Fibroblast of lung (primary cell): Measurements from ENCODE around the gene NUDT14. TPM values are rescaled to one million over a fixed set of nuclear protein-coding genes. Genes with fewer than 3 reads are reported as not detected.

ENCODE experiments used
- DNase-seq, 2 donors: peaks; one replicate each; pipeline versions ENCODE4 v3.0.0 to v3.0.0-alpha.2; 2010; ENCODE audit warnings: low read depth in 2 of 2
- H2AFZ ChIP-seq: 2 replicates; pipeline ENCODE4 v1.5.1; 2012; ENCODE audit warnings: low read length, control low read depth, inconsistent platforms
- H3K27ac ChIP-seq: 2 replicates; pipeline ENCODE4 v1.5.1; 2011; ENCODE audit warnings: low read length, control low read depth; ENCODE audit not compliant: insufficient read depth
- H3K27me3 ChIP-seq: 2 replicates; pipeline ENCODE4 v1.5.1; 2011; ENCODE audit warnings: mild to moderate bottlenecking, low read length; ENCODE audit not compliant: control insufficient read depth, insufficient read depth
- H3K36me3 ChIP-seq: 2 replicates; pipeline ENCODE4 v1.5.1; 2011; ENCODE audit warnings: low read length; ENCODE audit not compliant: control insufficient read depth, insufficient read depth
- H3K4me1 ChIP-seq: 2 replicates; pipeline ENCODE4 v1.5.1; 2011; ENCODE audit warnings: low read length; ENCODE audit not compliant: control insufficient read depth, insufficient read depth; ENCODE audit errors: extremely low read depth
- H3K4me2 ChIP-seq: 2 replicates; pipeline ENCODE4 v1.5.1; 2011; ENCODE audit warnings: low read length, control low read depth; ENCODE audit not compliant: insufficient read depth; ENCODE audit errors: extremely low read depth
- H3K4me3 ChIP-seq, 4 experiments: fragments of 200-600 bp in 1 of 4; sonication (generic) in 1 of 4; replicated peaks in 1 of 4; 2 replicates each; pipeline ENCODE4 v1.5.1; 2011 to 2016; ENCODE audit warnings: low read length in 4 of 4, low read depth in 3 of 4, mild to moderate bottlenecking in 3 of 4, control low read depth in 2 of 4, inconsistent platforms in 1 of 4, mixed read lengths in 1 of 4; ENCODE audit not compliant: insufficient read depth in 1 of 4; ENCODE audit errors: control extremely low read depth in 1 of 4
- H3K79me2 ChIP-seq: 2 replicates; pipeline ENCODE4 v1.5.1; 2012; ENCODE audit warnings: mild to moderate bottlenecking, low read length, inconsistent platforms; ENCODE audit not compliant: control insufficient read depth, insufficient read depth
- H3K9ac ChIP-seq: 2 replicates; pipeline ENCODE4 v1.5.1; 2011; ENCODE audit warnings: mild to moderate bottlenecking, low read length, control low read depth; ENCODE audit not compliant: insufficient read depth
- H3K9me3 ChIP-seq: 2 replicates; pipeline ENCODE4 v1.5.1; 2012; ENCODE audit warnings: low read depth, low read length; ENCODE audit not compliant: control insufficient read depth, insufficient read depth
- H4K20me1 ChIP-seq: 2 replicates; pipeline ENCODE4 v1.5.1; 2011; ENCODE audit warnings: low read length; ENCODE audit not compliant: control insufficient read depth, insufficient read depth; ENCODE audit errors: extremely low read depth
- CTCF ChIP-seq, 2 donors: IDR thresholded peaks in 1 of 2; conservative IDR thresholded peaks in 1 of 2; 1 replicate in 1 of 2; 2 replicates in 1 of 2; pipeline ENCODE4 v1.5.1; 2011 to 2012; ENCODE audit warnings: low read length in 2 of 2, control low read depth in 1 of 2, inconsistent platforms in 1 of 2, low read depth in 1 of 2, mild to moderate bottlenecking in 1 of 2
- EZH2 ChIP-seq: IDR thresholded peaks from 2 replicates; pipeline ENCODE4 v1.5.1; 2012; ENCODE audit warnings: low read length, control low read depth, mild to moderate bottlenecking; ENCODE audit errors: missing control alignments
- polyA plus RNA-seq, 2 donors: library from polyadenylated mRNA; depleted of rRNA in 1 of 2; stranded (reverse) in 1 of 2; unstranded in 1 of 2; fragments of >200 nt; gene quantifications; 2 replicates each; pipeline ENCODE4 v1.2.1, GENCODE V29; 2011 to 2012; ENCODE audit warnings: missing spikeins in 1 of 2
- total RNA-seq: library from RNA; depleted of rRNA; stranded (reverse); fragments of >200 nt; gene quantifications from 2 replicates; pipeline ENCODE4 v1.2.1, GENCODE V29; 2014

NUDT14 gene
- total and polyA plus RNA-seq, 2 donors (not counting 1 experiment from before 2014, with no cell fraction given), result 6.7 to 14.2 TPM

- no peak for DNase-seq
- Histone ChIP-seq H3K4me2 (no peak overlapping the region), H3K36me3 (no peaks in the 10 kb centered on the region), H2AFZ (no peak overlapping the region), H3K27me3 (no peaks in the 10 kb centered on the region), H3K9ac (no peak overlapping the region), H3K27ac (no peak overlapping the region), H3K4me3 (peak overlapping the region in 1 of 4 experiments; percentile 28), H3K9me3 (no peaks in the 10 kb centered on the region), H3K79me2 (no peaks in the 10 kb centered on the region), H3K4me1 (no peaks in the 10 kb centered on the region), H4K20me1 (no peaks in the 10 kb centered on the region)
- no peak for TF ChIP-seq EZH2
These were observed 610 bp upstream of the NUDT14 start for GRCh38 chr14:105181549-105182295.

- no peaks in the 10 kb centered on the region for H3K4me1 ChIP-seq
- no peak for DNase-seq
- H3K27me3 ChIP-seq, result no peaks in the 10 kb centered on the region
- H3K36me3 ChIP-seq, result no peaks in the 10 kb centered on the region
- no peak overlapping the region for H3K9ac ChIP-seq
- H3K79me2 ChIP-seq, result no peaks in the 10 kb centered on the region
- no peak overlapping the region for H3K4me3 ChIP-seq
- no peaks in the 10 kb centered on the region for H3K9me3 ChIP-seq
- no peaks in the 10 kb centered on the region for H4K20me1 ChIP-seq
- TF ChIP-seq CTCF (conservative IDR thresholded peaks at IDR 0.05 in 1 of 2, IDR thresholded peaks at IDR 0.05 in 1 of 2; ENCODE audit: low read depth in 1 of 2, low read length in 2 of 2) (no peak), EZH2 (no peak)
- no peak overlapping the region for H3K27ac ChIP-seq
- H3K4me2 ChIP-seq, result no peak overlapping the region
- no peak overlapping the region for H2AFZ ChIP-seq
These were observed 1.9 kb downstream of the NUDT14 start for GRCh38 chr14:105179191-105179590.

GRCh38 chr14:105178868-105179140 is 2.3 kb downstream of the NUDT14 start:
- no peak overlapping the region for H3K4me3 ChIP-seq
- no peak overlapping the region for H3K4me2 ChIP-seq
- no peak for DNase-seq
- H3K36me3 ChIP-seq, result no peaks in the 10 kb centered on the region
- no peak overlapping the region for H3K9ac ChIP-seq
- H4K20me1 ChIP-seq, result no peaks in the 10 kb centered on the region
- no peaks in the 10 kb centered on the region for H3K4me1 ChIP-seq
- H2AFZ ChIP-seq, result no peak overlapping the region
- H3K79me2 ChIP-seq, result no peaks in the 10 kb centered on the region
- H3K27me3 ChIP-seq, result no peaks in the 10 kb centered on the region
- TF ChIP-seq EZH2, result no peak
- TF ChIP-seq CTCF (conservative IDR thresholded peaks at IDR 0.05 in 1 of 2, IDR thresholded peaks at IDR 0.05 in 1 of 2; ENCODE audit: low read depth in 1 of 2, low read length in 2 of 2), result no peak
- H3K27ac ChIP-seq, result no peak overlapping the region
- H3K9me3 ChIP-seq, result no peaks in the 10 kb centered on the region
